ENCODE data around the gene NTM. TPM values are rescaled to one million over a fixed set of nuclear protein-coding genes. Genes with fewer than 3 reads are reported as not detected.

Gene NTM
- total RNA-seq, 1 experiment from 2014 or later: 9.9 TPM

DNA sequence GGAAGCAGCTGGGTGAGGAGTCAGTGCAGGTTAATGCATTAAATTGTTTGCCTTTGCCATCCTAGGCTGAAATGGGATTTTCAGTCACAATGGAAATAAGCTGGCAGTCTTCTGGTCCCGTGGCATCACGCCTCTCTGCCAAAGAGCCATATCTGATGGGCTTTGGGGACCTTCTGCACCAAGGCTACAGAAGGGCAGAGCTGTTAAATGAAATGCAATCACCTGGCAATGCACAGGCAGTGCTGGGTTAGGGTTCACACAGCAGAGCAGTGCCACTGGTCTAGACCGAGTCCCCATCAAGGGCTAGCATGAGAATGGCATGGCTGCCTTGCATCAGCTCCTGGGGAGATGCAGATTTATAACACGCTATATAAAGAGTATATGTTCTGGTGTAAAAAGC is 749.2 kb downstream of the NTM start:
- no peak overlapping the region for H2BK15ac ChIP-seq (ENCODE audit: low read depth, low read length)
- no peak overlapping the region for H2BK12ac ChIP-seq (ENCODE audit: insufficient read length, low read depth, low read length)
- TF ChIP-seq, protein P1, sequence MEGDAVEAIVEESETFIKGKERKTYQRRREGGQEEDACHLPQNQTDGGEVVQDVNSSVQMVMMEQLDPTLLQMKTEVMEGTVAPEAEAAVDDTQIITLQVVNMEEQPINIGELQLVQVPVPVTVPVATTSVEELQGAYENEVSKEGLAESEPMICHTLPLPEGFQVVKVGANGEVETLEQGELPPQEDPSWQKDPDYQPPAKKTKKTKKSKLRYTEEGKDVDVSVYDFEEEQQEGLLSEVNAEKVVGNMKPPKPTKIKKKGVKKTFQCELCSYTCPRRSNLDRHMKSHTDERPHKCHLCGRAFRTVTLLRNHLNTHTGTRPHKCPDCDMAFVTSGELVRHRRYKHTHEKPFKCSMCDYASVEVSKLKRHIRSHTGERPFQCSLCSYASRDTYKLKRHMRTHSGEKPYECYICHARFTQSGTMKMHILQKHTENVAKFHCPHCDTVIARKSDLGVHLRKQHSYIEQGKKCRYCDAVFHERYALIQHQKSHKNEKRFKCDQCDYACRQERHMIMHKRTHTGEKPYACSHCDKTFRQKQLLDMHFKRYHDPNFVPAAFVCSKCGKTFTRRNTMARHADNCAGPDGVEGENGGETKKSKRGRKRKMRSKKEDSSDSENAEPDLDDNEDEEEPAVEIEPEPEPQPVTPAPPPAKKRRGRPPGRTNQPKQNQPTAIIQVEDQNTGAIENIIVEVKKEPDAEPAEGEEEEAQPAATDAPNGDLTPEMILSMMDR (conservative IDR thresholded peaks at IDR 0.05): no peak
- no peak overlapping the region for H3K9ac ChIP-seq (ENCODE audit: extremely low read depth, insufficient read length, low read length)
- peaks cover 20% of the 10 kb centered on the region; the same call in 1 of the 2 replicates for H3K4me1 ChIP-seq (ENCODE audit: insufficient read depth, low read length)
- no peak overlapping the region; a peak in 1 of 7 replicates for H3K27ac Mint-ChIP-seq
- H3K4ac ChIP-seq (ENCODE audit: low read depth, low read length): no peak overlapping the region; the same call in 1 of the 2 replicates
- H4K91ac ChIP-seq (ENCODE audit: insufficient read length, low read depth, low read length): no peak overlapping the region
- no peak overlapping the region for H2BK120ac ChIP-seq (ENCODE audit: low read depth, low read length, poor library complexity, severe bottlenecking)
- no peaks in the 10 kb centered on the region for H3K9me3 ChIP-seq (ENCODE audit: control insufficient read depth, low read depth, low read length)
- no peak overlapping the region for H3K4me2 ChIP-seq (ENCODE audit: insufficient read depth, insufficient read length, low read length)
- H2BK5ac ChIP-seq (ENCODE audit: insufficient read length, low read length): no peak overlapping the region
- H3K9me3 Mint-ChIP-seq: no peaks in the 10 kb centered on the region
- H3K23me2 ChIP-seq (ENCODE audit: insufficient read length, low read depth, low read length, poor library complexity, severe bottlenecking): no peaks in the 10 kb centered on the region
- no peak overlapping the region for H3T11ph ChIP-seq (ENCODE audit: low read length)
- peaks cover 67 to 83% of the 10 kb centered on the region in 2 experiments for H3K4me1 Mint-ChIP-seq
- H3K56ac ChIP-seq (ENCODE audit: insufficient read length, low read depth, low read length): no peak overlapping the region
- H2AK5ac ChIP-seq (ENCODE audit: insufficient read length, low read length): no peak overlapping the region
- no peak overlapping the region for H3K4me3 Mint-ChIP-seq
- H3K23ac ChIP-seq (ENCODE audit: insufficient read length, low read depth, low read length): no peak overlapping the region
- no peaks in the 10 kb centered on the region for H3K79me1 ChIP-seq (ENCODE audit: insufficient read depth, low read depth, low read length, poor library complexity, severe bottlenecking)
- no peaks in the 10 kb centered on the region; the same call in none of the 2 replicates for H3K27me3 Mint-ChIP-seq (ENCODE audit: low read depth)
- H4K20me1 ChIP-seq (ENCODE audit: control insufficient read depth, insufficient read depth, insufficient read length): no peaks in the 10 kb centered on the region
- H3K27ac ChIP-seq (ENCODE audit: insufficient read length, low read depth, low read length): no peak overlapping the region
- H3K27me3 ChIP-seq (ENCODE audit: insufficient read depth, low read length): no peaks in the 10 kb centered on the region
- H2AFZ ChIP-seq (ENCODE audit: low read length): no peak overlapping the region
- H3K36me3 Mint-ChIP-seq (ENCODE audit: insufficient read depth in 1 of 3, low read depth in 3 of 3): no peaks in the 10 kb centered on the region; a peak in 1 of 7 replicates
- H3K79me2 ChIP-seq (ENCODE audit: insufficient read depth, low read length): 0 out of 2 replicates have a peak, but pooled peaks cover 3% of the 10 kb centered on the region
- H3K14ac ChIP-seq (ENCODE audit: insufficient read depth, low read length): no peak overlapping the region
- no peak for DNase-seq
- no peak overlapping the region for H2BK20ac ChIP-seq (ENCODE audit: low read depth, low read length, poor library complexity, severe bottlenecking)
- H4K5ac ChIP-seq (ENCODE audit: insufficient read length, low read depth, low read length): no peak overlapping the region
- no peak overlapping the region for H3K18ac ChIP-seq (ENCODE audit: insufficient read length, low read depth, low read length)
- WGBS (ENCODE audit: extremely low coverage, insufficient read length, low lambda C conversion rate): no CpG with 5 or more reads among the region's 4 CpGs
- H4K8ac ChIP-seq (replicated peaks; ENCODE audit: insufficient read length, low read depth, low read length): no peak overlapping the region
